Dedifferentiated amniotic fluid mesenchymal stem cell (primary cell): ENCODE data around the gene NIPAL3.
"Not testable (repeated sequence)": the region's sequence is repeated elsewhere in the genome, so short reads cannot be mapped to it uniquely, and the experiment has no call there.

Experiments used
- DNase-seq: peaks from one replicate; pipeline ENCODE4 v3.0.0-alpha.2; 2016; ENCODE audit errors: extremely low spot score

Gene NIPAL3

DNA sequence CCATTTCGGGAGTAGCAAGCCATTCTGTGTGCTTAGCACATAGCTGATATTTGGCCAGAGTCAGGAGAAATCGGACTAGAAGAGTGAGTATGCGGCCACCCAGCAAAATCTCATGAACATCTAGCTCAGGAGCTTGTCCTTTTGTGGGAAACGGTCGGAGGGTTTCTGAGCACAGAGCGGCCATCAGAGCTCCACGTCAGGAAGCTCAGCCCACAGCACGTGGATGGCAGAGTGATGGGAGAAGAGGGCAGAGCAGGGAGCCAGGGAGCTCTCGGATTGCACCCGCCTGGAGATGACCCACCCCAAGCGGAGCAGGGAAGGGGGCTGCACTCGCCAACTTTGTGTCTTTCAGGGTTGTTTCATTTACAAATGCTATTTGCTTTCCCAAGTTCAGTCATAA lies 100.9 kb downstream of the NIPAL3 start:
- DNase-seq: no peak

DNA sequence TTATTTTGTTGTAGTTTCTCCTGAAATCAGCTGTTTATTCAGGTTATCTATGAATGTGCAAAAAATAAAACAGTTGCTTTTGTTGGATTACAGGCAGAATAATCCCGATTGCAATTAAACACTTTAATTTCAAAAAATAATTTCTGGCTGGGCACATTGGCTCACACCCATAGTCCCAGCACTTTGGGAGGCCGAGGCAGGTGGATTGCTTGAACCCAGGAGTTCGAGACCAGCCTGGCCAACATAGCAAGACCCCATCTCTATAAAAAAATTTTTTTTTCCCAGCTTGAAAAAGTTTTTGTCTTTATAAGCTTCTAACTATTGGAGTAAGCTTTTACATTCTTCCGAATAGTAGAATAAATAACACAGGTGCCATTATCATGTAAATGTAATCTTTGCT lies 102.3 kb downstream of the NIPAL3 start:
- no peak for DNase-seq

DNA sequence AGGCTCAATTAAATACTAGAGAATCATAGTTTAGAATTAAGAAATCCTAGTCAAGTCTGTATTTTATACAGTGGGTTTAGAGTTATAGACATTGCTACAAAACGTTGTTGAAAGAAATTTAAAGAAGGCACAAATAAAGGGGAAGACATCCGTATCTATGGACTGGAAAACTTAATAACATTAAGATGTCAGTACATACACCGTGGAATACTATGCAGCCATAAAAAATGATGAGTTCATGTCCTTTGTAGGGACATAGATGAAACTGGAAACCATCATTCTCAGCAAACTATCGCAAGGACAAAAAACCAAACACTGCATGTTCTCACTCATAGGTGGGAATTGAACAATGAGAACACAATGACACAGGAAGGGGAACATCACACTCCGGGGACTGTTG lies 104.7 kb downstream of the NIPAL3 start:
- DNase-seq: not testable (repeated sequence)
